C4-2B (cell line): ENCODE measurements around the gene FAM163B.

Experiments
- CTCF ChIP-seq: fragments of 450-650 bp; conservative IDR thresholded peaks from 2 replicates; pipeline ENCODE4 v1.5.1; 2017; ENCODE audit warnings: mild to moderate bottlenecking
- ZFX ChIP-seq: fragments of 450-650 bp; IDR thresholded peaks from 2 replicates; pipeline ENCODE4 v1.6.1; 2017

GRCh38 chr9:133643978-133644760 lies 35.0 kb upstream of the FAM163B start:
- TF ChIP-seq CTCF (no peak), ZFX (no peak)
